Measurements from ENCODE around the gene MTHFD2.

GRCh38 chr2:74179063-74179865 is 19.2 kb upstream of the MTHFD2 start:
- TF ChIP-seq CTCF (IDR thresholded peaks at IDR 0.05; ENCODE audit: extremely low read depth in 1 of 2, insufficient read depth in 1 of 2, low read depth in 1 of 2, low read length in 2 of 2) (peak in 1 of 2 donors; percentile 9), POLR2A (IDR thresholded peaks at IDR 0.05; ENCODE audit: low read depth, low read length) (peak; percentile 92), MYC (IDR thresholded peaks at IDR 0.05; ENCODE audit: low read depth, low read length) (no peak), POLR2AphosphoS5 (IDR thresholded peaks at IDR 0.05; ENCODE audit: insufficient read depth, low read depth, low read length) (no peak), GATA2 (IDR thresholded peaks at IDR 0.05; ENCODE audit: insufficient read depth, insufficient read length, low read depth, low read length) (no peak), JUN (IDR thresholded peaks at IDR 0.05; ENCODE audit: borderline replicate concordance, insufficient read depth, insufficient read length, low read depth) (no peak), EZH2 (IDR thresholded peaks at IDR 0.05; ENCODE audit: borderline replicate concordance, low read depth, low read length, severe bottlenecking) (no peak)

All from endothelial cell of umbilical vein (primary cell).